ENCODE results near the gene BSDC1. TPM values are rescaled to one million over a fixed set of nuclear protein-coding genes. Genes with fewer than 3 reads are reported as not detected.

Gene BSDC1
- total RNA-seq, 1 experiment from 2014 or later, result 33.2 TPM

GRCh38 chr1:32334864-32335534, 59.2 kb downstream of the BSDC1 start:
- H3K4me1 Mint-ChIP-seq (ENCODE audit: low read depth, unreplicated experiment), result peaks cover 21% of the 10 kb centered on the region
- Histone ChIP-seq H3K4me1 (peaks cover 22% of the 10 kb centered on the region), H3K27me3 (replicated peaks; ENCODE audit: control insufficient read depth, insufficient read depth, low read length) (no peaks in the 10 kb centered on the region), H3K4me3 (ENCODE audit: low read depth, low read length) (peak overlapping the region; percentile 79), H3K36me3 (ENCODE audit: control insufficient read depth, insufficient read depth, low read length) (peaks cover 2% of the 10 kb centered on the region; the same call in 1 of the 2 replicates), H3K9me3 (no peaks in the 10 kb centered on the region)
- H3K27me3 Mint-ChIP-seq (ENCODE audit: insufficient read depth, unreplicated experiment), result no peaks in the 10 kb centered on the region
- H3K27ac Mint-ChIP-seq (ENCODE audit: unreplicated experiment), result peak overlapping the region; percentile 59
- no peaks in the 10 kb centered on the region for H3K9me3 Mint-ChIP-seq (ENCODE audit: unreplicated experiment)
- H3K36me3 Mint-ChIP-seq (ENCODE audit: insufficient read depth, unreplicated experiment), result peaks cover 65% of the 10 kb centered on the region
- intact Hi-C loops (cut with micrococcal nuclease; ENCODE audit: unreplicated experiment), result no loop called here
- ChIA-PET CTCF (no interaction called here), POLR2A (interaction anchor here (0.6 to 1.7 kb wide), 3 partner anchors 59 to 261 kb away, joined by 5 to 9 read pairs (median 6); partner anchors contain the start of gene BSDC1)
- H3K4me3 Mint-ChIP-seq (ENCODE audit: unreplicated experiment), result peak overlapping the region; percentile 83
- DNase-seq, result peak in 1 of 2 experiments; percentile 51
- TF ChIP-seq, protein P1, sequence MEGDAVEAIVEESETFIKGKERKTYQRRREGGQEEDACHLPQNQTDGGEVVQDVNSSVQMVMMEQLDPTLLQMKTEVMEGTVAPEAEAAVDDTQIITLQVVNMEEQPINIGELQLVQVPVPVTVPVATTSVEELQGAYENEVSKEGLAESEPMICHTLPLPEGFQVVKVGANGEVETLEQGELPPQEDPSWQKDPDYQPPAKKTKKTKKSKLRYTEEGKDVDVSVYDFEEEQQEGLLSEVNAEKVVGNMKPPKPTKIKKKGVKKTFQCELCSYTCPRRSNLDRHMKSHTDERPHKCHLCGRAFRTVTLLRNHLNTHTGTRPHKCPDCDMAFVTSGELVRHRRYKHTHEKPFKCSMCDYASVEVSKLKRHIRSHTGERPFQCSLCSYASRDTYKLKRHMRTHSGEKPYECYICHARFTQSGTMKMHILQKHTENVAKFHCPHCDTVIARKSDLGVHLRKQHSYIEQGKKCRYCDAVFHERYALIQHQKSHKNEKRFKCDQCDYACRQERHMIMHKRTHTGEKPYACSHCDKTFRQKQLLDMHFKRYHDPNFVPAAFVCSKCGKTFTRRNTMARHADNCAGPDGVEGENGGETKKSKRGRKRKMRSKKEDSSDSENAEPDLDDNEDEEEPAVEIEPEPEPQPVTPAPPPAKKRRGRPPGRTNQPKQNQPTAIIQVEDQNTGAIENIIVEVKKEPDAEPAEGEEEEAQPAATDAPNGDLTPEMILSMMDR (IDR thresholded peaks at IDR 0.05; ENCODE audit: insufficient read depth in 1 of 2, low read depth in 1 of 2, low read length in 1 of 2, severe bottlenecking in 1 of 2, unreplicated experiment in 1 of 2), result peak; percentile 39 to 52
- no TSS peak for BruUV-seq (replicated peaks)

GRCh38 chr1:32334274-32334861, 59.9 kb downstream of the BSDC1 start:
- peak overlapping the region; percentile 59 for H3K27ac Mint-ChIP-seq (ENCODE audit: unreplicated experiment)
- peaks cover 67% of the 10 kb centered on the region for H3K36me3 Mint-ChIP-seq (ENCODE audit: insufficient read depth, unreplicated experiment)
- CTCF ChIA-PET, result no interaction called here
- peaks cover 22% of the 10 kb centered on the region for H3K4me1 ChIP-seq
- H3K4me3 Mint-ChIP-seq (ENCODE audit: unreplicated experiment), result peak overlapping the region; percentile 83
- peaks cover 2% of the 10 kb centered on the region; the same call in 1 of the 2 replicates for H3K36me3 ChIP-seq (ENCODE audit: control insufficient read depth, insufficient read depth, low read length)
- H3K4me3 ChIP-seq (ENCODE audit: low read depth, low read length), result peak overlapping the region; percentile 79
- peaks cover 21% of the 10 kb centered on the region for H3K4me1 Mint-ChIP-seq (ENCODE audit: low read depth, unreplicated experiment)
- no peaks in the 10 kb centered on the region for H3K27me3 Mint-ChIP-seq (ENCODE audit: insufficient read depth, unreplicated experiment)
- no TSS peak for BruUV-seq (replicated peaks)
- H3K9me3 Mint-ChIP-seq (ENCODE audit: unreplicated experiment), result no peaks in the 10 kb centered on the region
- no peaks in the 10 kb centered on the region for H3K27me3 ChIP-seq (replicated peaks; ENCODE audit: control insufficient read depth, insufficient read depth, low read length)
- DNase-seq, result no peak
- POLR2A ChIA-PET, result no interaction called here
- H3K9me3 ChIP-seq, result no peaks in the 10 kb centered on the region
- intact Hi-C loops (cut with micrococcal nuclease; ENCODE audit: unreplicated experiment), result no loop called here
- TF ChIP-seq, protein P1 (IDR thresholded peaks at IDR 0.05; ENCODE audit: insufficient read depth in 1 of 2, low read depth in 1 of 2, low read length in 1 of 2, severe bottlenecking in 1 of 2, unreplicated experiment in 1 of 2), result no peak

DNA sequence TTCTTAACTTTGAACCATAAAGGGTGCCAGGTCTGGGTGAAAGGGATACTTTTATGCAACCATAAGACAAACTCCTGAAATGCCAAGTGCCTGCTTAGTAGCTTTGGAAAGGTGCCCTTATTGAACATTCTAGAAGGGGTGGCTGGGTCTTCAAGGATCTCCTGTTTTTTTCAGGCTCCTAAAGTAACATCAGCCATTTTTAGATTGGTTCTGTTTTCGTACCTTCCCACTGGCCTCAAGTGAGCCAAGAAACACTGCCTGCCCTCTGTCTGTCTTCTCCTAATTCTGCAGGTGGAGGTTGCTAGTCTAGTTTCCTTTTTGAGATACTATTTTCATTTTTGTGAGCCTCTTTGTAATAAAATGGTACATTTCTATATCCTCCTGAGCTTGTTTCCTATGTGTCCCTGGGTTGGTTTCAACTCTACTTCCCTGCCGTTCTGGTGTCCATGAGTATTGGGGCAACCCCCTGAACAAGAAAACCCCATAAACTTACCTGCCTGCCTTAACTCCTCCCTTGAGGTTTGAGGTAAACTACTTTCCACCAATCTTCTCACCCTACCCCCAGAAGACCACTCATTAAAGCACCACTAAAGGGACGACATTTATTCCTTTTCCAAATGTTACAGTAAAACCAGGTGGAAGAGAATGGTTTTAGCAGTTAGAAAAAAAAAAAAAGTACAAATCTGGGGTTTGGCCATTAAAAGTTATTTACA, 60.8 kb downstream of the BSDC1 start:
- ChIA-PET CTCF (no interaction called here), POLR2A (no interaction called here)
- peaks cover 22% of the 10 kb centered on the region for H3K4me1 ChIP-seq
- no peaks in the 10 kb centered on the region for H3K9me3 ChIP-seq
- TF ChIP-seq, protein P1 (IDR thresholded peaks at IDR 0.05; ENCODE audit: insufficient read depth in 1 of 2, low read depth in 1 of 2, low read length in 1 of 2, severe bottlenecking in 1 of 2, unreplicated experiment in 1 of 2), result no peak
- BruUV-seq (replicated peaks), result TSS peak; percentile 93
- Mint-ChIP-seq H3K4me1 (ENCODE audit: low read depth, unreplicated experiment) (peaks cover 21% of the 10 kb centered on the region), H3K9me3 (ENCODE audit: unreplicated experiment) (no peaks in the 10 kb centered on the region), H3K27ac (ENCODE audit: unreplicated experiment) (no peak overlapping the region), H3K27me3 (ENCODE audit: insufficient read depth, unreplicated experiment) (no peaks in the 10 kb centered on the region), H3K4me3 (ENCODE audit: unreplicated experiment) (peak overlapping the region; percentile 83), H3K36me3 (ENCODE audit: insufficient read depth, unreplicated experiment) (peaks cover 75% of the 10 kb centered on the region)
- no peaks in the 10 kb centered on the region for H3K27me3 ChIP-seq (replicated peaks; ENCODE audit: control insufficient read depth, insufficient read depth, low read length)
- no peak for DNase-seq
- H3K4me3 ChIP-seq (ENCODE audit: low read depth, low read length), result no peak overlapping the region
- H3K36me3 ChIP-seq (ENCODE audit: control insufficient read depth, insufficient read depth, low read length), result peaks cover 2% of the 10 kb centered on the region; the same call in 1 of the 2 replicates
- intact Hi-C loops (cut with micrococcal nuclease; ENCODE audit: unreplicated experiment), result no loop called here
